Keratinocyte (primary cell): ENCODE measurements around the gene LRRTM3. TPM values are rescaled to one million over a fixed set of nuclear protein-coding genes. Genes with fewer than 3 reads are reported as not detected.

Experiments used
- DNase-seq: peaks from one replicate; pipeline ENCODE4 v3.0.0-alpha.2; 2011; ENCODE audit warnings: low read depth, missing footprints, low spot score
- FAIRE-seq: peaks from 2 replicates; lab custom pipeline; 2011; peaks lifted over from hg19 to GRCh38; lab: Jason Lieb, UNC
- H2AFZ ChIP-seq: 2 replicates; pipeline ENCODE4 v1.6.0; 2012; ENCODE audit warnings: low read length, control low read depth, inconsistent platforms; ENCODE audit not compliant: control insufficient read depth
- H3K27ac ChIP-seq: 2 replicates; pipeline ENCODE4 v1.5.1; 2011; ENCODE audit warnings: low read length; ENCODE audit not compliant: control insufficient read depth, insufficient read depth
- H3K27me3 ChIP-seq: 3 replicates; pipeline ENCODE4 v1.6.0; 2011; ENCODE audit warnings: low read length; ENCODE audit not compliant: control insufficient read depth, insufficient read depth; ENCODE audit errors: extremely low read depth
- H3K36me3 ChIP-seq, 2 experiments: 2 replicates in 1 of 2; 3 replicates in 1 of 2; pipeline ENCODE4 v1.5.1; 2011; ENCODE audit warnings: low read length in 2 of 2, mild to moderate bottlenecking in 1 of 2; ENCODE audit not compliant: control insufficient read depth in 2 of 2, insufficient read depth in 2 of 2; ENCODE audit errors: extremely low read depth in 1 of 2
- H3K4me1 ChIP-seq: 3 replicates; pipeline ENCODE4 v1.5.1; 2011; ENCODE audit warnings: low read length; ENCODE audit not compliant: control insufficient read depth, insufficient read depth; ENCODE audit errors: extremely low read depth
- H3K4me2 ChIP-seq: 3 replicates; pipeline ENCODE4 v1.6.0; 2011; ENCODE audit warnings: low read depth, low read length; ENCODE audit not compliant: control insufficient read depth, insufficient read depth; ENCODE audit errors: extremely low read depth
- H3K4me3 ChIP-seq, 3 experiments: fragments of 200-600 bp in 1 of 3; sonication (generic) in 1 of 3; 2 replicates in 2 of 3; 3 replicates in 1 of 3; pipeline ENCODE4 v1.5.1; 2011 to 2016; ENCODE audit warnings: low read length in 3 of 3, mild to moderate bottlenecking in 3 of 3, control low read depth in 2 of 3, inconsistent platforms in 1 of 3, low read depth in 1 of 3, mixed read lengths in 1 of 3, mixed run types in 1 of 3, moderate library complexity in 1 of 3; ENCODE audit not compliant: control insufficient read depth in 2 of 3, insufficient read depth in 2 of 3; ENCODE audit errors: extremely low read depth in 1 of 3
- H3K79me2 ChIP-seq: 2 replicates; pipeline ENCODE4 v1.6.0; 2012; ENCODE audit warnings: low read length; ENCODE audit not compliant: control insufficient read depth, insufficient read depth
- H3K9ac ChIP-seq: 3 replicates; pipeline ENCODE4 v1.6.0; 2011; ENCODE audit warnings: low read length; ENCODE audit not compliant: control insufficient read depth, insufficient read depth; ENCODE audit errors: extremely low read depth
- H3K9me1 ChIP-seq: 3 replicates; pipeline ENCODE4 v1.6.0; 2011; ENCODE audit warnings: low read length; ENCODE audit not compliant: control insufficient read depth, insufficient read depth; ENCODE audit errors: extremely low read depth
- H3K9me3 ChIP-seq: 2 replicates; pipeline ENCODE4 v1.5.1; 2012; ENCODE audit warnings: low read depth, low read length; ENCODE audit not compliant: control insufficient read depth
- H4K20me1 ChIP-seq: 3 replicates; pipeline ENCODE4 v1.6.0; 2011; ENCODE audit warnings: low read length; ENCODE audit not compliant: control insufficient read depth, insufficient read depth; ENCODE audit errors: extremely low read depth
- CTCF ChIP-seq, 3 experiments: IDR thresholded peaks in 1 of 3; conservative IDR thresholded peaks in 1 of 3; optimal IDR thresholded peaks in 1 of 3; 2 replicates in 2 of 3; 3 replicates in 1 of 3; pipeline versions ENCODE3 to v1.5.1; 2011; ENCODE audit warnings: low read length in 3 of 3, mild to moderate bottlenecking in 3 of 3, moderate library complexity in 2 of 3, control low read depth in 1 of 3, inconsistent platforms in 1 of 3; ENCODE audit not compliant: insufficient read depth in 2 of 3; ENCODE audit errors: extremely low read depth in 1 of 3
- EZH2 ChIP-seq: IDR thresholded peaks from one replicate; pipeline ENCODE4 v1.6.1; 2012; ENCODE audit warnings: inconsistent platforms, mild to moderate bottlenecking, low read length, moderate library complexity
- dilution Hi-C: fragments of 300-500 bp; cut with MboI; formaldehyde crosslinking; loops from one replicate; pipeline ENCODE4 v1.7.0; 2020; ENCODE audit warnings: low sequenced_read_pairs; ENCODE audit not compliant: extremely low pct_ligation_motif_present
- polyA plus RNA-seq, 5 experiments: library from polyadenylated mRNA; depleted of rRNA in 3 of 5; stranded (reverse) in 3 of 5; stranded (forward) in 1 of 5; unstranded in 1 of 5; fragments of >200 nt; gene quantifications; 1 replicate in 1 of 5; 2 replicates in 3 of 5; 3 replicates in 1 of 5; pipeline versions ENCODE4 v1.2.1 to v1.2.3, GENCODE V29; 2011 to 2012; ENCODE audit warnings: missing spikeins in 2 of 5, low read depth in 1 of 5, low replicate concordance in 1 of 5

The LRRTM3 gene
- polyA plus RNA-seq, 1 donor (not counting 4 experiments of a cell fraction or from before 2014, with no cell fraction given), result not detected

DNA sequence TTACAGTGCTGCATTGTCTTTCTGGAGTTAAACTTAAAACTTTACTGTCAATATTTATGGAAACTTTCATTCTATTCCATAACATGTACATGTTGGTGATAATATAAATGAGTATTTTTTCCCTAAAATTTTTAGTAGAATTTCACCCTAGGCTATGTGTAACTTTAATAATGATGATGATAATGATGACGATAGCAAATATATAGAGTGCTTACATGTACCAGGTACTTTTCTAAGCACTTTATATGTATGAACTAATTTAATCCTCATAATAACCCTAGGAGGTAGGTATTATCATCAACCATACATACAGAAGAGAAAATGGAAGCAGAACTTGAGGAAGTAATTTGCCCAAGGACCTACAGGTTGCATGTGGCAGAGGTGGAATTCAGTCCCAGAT, 85.6 kb downstream of the LRRTM3 start:
- Histone ChIP-seq H3K27ac (no peak overlapping the region), H2AFZ (no peak overlapping the region), H3K79me2 (no peaks in the 10 kb centered on the region), H3K9me1 (no peaks in the 10 kb centered on the region), H3K9me3 (no peaks in the 10 kb centered on the region), H3K27me3 (no peaks in the 10 kb centered on the region), H3K4me1 (no peaks in the 10 kb centered on the region), H3K4me2 (no peak overlapping the region), H3K4me3 (no peak overlapping the region), H3K9ac (no peak overlapping the region), H3K36me3 (no peaks in the 10 kb centered on the region), H4K20me1 (no peaks in the 10 kb centered on the region)
- FAIRE-seq, result no peak
- no peak for DNase-seq
- dilution Hi-C loops, result no loop called here
- no peak for TF ChIP-seq EZH2
- TF ChIP-seq CTCF (optimal IDR thresholded peaks at IDR 0.05 in 1 of 3, IDR thresholded peaks at IDR 0.05 in 1 of 3, conservative IDR thresholded peaks at IDR 0.05 in 1 of 3; ENCODE audit: extremely low read depth in 1 of 3, insufficient read depth in 2 of 3, low read length in 3 of 3), result no peak

- dilution Hi-C loops, result no loop called here
Measured at GRCh38 chr10:67011981-67012380, 86.1 kb downstream of the LRRTM3 start.

More at GRCh38 chr10:67011981-67012380, 86.1 kb downstream of the LRRTM3 start:
- DNase-seq (no peak), FAIRE-seq (no peak)
- no peaks in the 10 kb centered on the region for H3K36me3 ChIP-seq
- no peaks in the 10 kb centered on the region for H3K27me3 ChIP-seq
- no peaks in the 10 kb centered on the region for H4K20me1 ChIP-seq
- no peaks in the 10 kb centered on the region for H3K9me1 ChIP-seq
- H3K4me2 ChIP-seq, result no peak overlapping the region
- H3K79me2 ChIP-seq, result no peaks in the 10 kb centered on the region
- no peaks in the 10 kb centered on the region for H3K4me1 ChIP-seq
- H3K9me3 ChIP-seq, result no peaks in the 10 kb centered on the region
- H3K9ac ChIP-seq, result no peak overlapping the region
- no peak overlapping the region for H2AFZ ChIP-seq
- no peak overlapping the region for H3K27ac ChIP-seq
- TF ChIP-seq CTCF (optimal IDR thresholded peaks at IDR 0.05 in 1 of 3, IDR thresholded peaks at IDR 0.05 in 1 of 3, conservative IDR thresholded peaks at IDR 0.05 in 1 of 3; ENCODE audit: extremely low read depth in 1 of 3, insufficient read depth in 2 of 3, low read length in 3 of 3), result no peak
- H3K4me3 ChIP-seq, result no peak overlapping the region
